SK-N-SH (cell line): ENCODE results near the gene PIAS1. TPM values are rescaled to one million over a fixed set of nuclear protein-coding genes. Genes with fewer than 3 reads are reported as not detected.

Experiments used
- CTCF ChIA-PET: fragments of 300-600, 350-600 bp; formaldehyde crosslinking; extraction: SDS; loops from one replicate; lab custom pipeline; 2021; lab: Yijun Ruan, JAX
- POLR2A ChIA-PET: fragments of 350-600 bp; sonication (Branson Sonifier 250); formaldehyde crosslinking; extraction: SDS; loops from one replicate; lab custom pipeline; 2020; ENCODE audit warnings: antibody characterized with exemption, inconsistent platforms; lab: Yijun Ruan, JAX
- DNase-seq: peaks from one replicate; pipeline ENCODE4 v3.0.0; 2012
- H2AFZ ChIP-seq: fragments of 200-600 bp; sonication (generic); 2 replicates; pipeline ENCODE4 v1.8.1; 2016; ENCODE audit warnings: antibody characterized with exemption, mild to moderate bottlenecking, low read depth
- H3F3A ChIP-seq: fragments of 200-600 bp; sonication (generic); replicated peaks from 2 replicates; pipeline ENCODE3; 2016; ENCODE audit warnings: antibody characterized with exemption, mild to moderate bottlenecking; ENCODE audit not compliant: insufficient read depth
- H3K27ac ChIP-seq, 2 experiments: fragments of 200-500 bp in 1 of 2; fragments of 200-600 bp in 1 of 2; sonication (Bioruptor generic) in 1 of 2; sonication (generic), shearing (Covaris generic) in 1 of 2; 2 replicates each; pipeline versions ENCODE4 v1.5.1 to v1.6.1; 2014 to 2016; ENCODE audit warnings: low read depth in 2 of 2, inconsistent platforms in 1 of 2, low read length in 1 of 2, mild to moderate bottlenecking in 1 of 2, mixed read lengths in 1 of 2
- H3K27me3 ChIP-seq: fragments of 200-600 bp; sonication (generic), shearing (Covaris generic); 2 replicates; pipeline ENCODE4 v1.6.1; 2016; ENCODE audit warnings: mixed run types; ENCODE audit not compliant: insufficient read depth
- H3K36me3 ChIP-seq, 2 experiments: fragments of 200-500 bp in 1 of 2; fragments of 200-600 bp in 1 of 2; sonication (Bioruptor generic) in 1 of 2; sonication (generic) in 1 of 2; replicated peaks in 1 of 2; 2 replicates each; pipeline versions ENCODE3 to v1.5.1; 2014 to 2016; ENCODE audit warnings: low read length in 1 of 2, mild to moderate bottlenecking in 1 of 2; ENCODE audit not compliant: insufficient read depth in 2 of 2, control insufficient read depth in 1 of 2
- H3K4me1 ChIP-seq, 2 experiments: fragments of 200-500 bp in 1 of 2; fragments of 200-600 bp in 1 of 2; sonication (Bioruptor generic) in 1 of 2; sonication (generic), shearing (Covaris generic) in 1 of 2; 2 replicates each; pipeline versions ENCODE4 v1.5.1 to v1.6.1; 2014 to 2016; ENCODE audit warnings: low read depth in 1 of 2, low read length in 1 of 2, mixed run types in 1 of 2; ENCODE audit not compliant: insufficient read depth in 2 of 2, control insufficient read depth in 1 of 2
- H3K4me2 ChIP-seq: fragments of 200-600 bp; sonication (generic), shearing (Covaris generic); 2 replicates; pipeline ENCODE4 v1.6.1; 2017; ENCODE audit warnings: mixed run types
- H3K4me3 ChIP-seq, 2 experiments: fragments of 200-500 bp in 1 of 2; fragments of 200-600 bp in 1 of 2; sonication (Bioruptor generic) in 1 of 2; sonication (generic), shearing (Covaris generic) in 1 of 2; 2 replicates each; pipeline versions ENCODE4 v1.5.1 to v1.8.1; 2014 to 2016; ENCODE audit warnings: low read depth in 2 of 2, inconsistent platforms in 1 of 2, low read length in 1 of 2, mild to moderate bottlenecking in 1 of 2, mixed read lengths in 1 of 2, moderate library complexity in 1 of 2
- H3K79me2 ChIP-seq: fragments of 200-600 bp; sonication (generic); 2 replicates; pipeline ENCODE4 v1.8.1; 2017; ENCODE audit warnings: mild to moderate bottlenecking; ENCODE audit not compliant: insufficient read depth
- H3K9ac ChIP-seq: fragments of 200-600 bp; sonication (generic); 2 replicates; pipeline ENCODE4 v1.6.1; 2017; ENCODE audit warnings: mixed run types
- H3K9me2 ChIP-seq: fragments of 200-600 bp; sonication (generic); 2 replicates; pipeline ENCODE4 v1.6.1; 2017; ENCODE audit warnings: mixed run types
- H3K9me3 ChIP-seq: fragments of 200-600 bp; sonication (generic); 2 replicates; pipeline ENCODE4 v1.6.1; 2017; ENCODE audit warnings: mixed run types, mild to moderate bottlenecking, moderate library complexity
- H4K20me1 ChIP-seq: fragments of 200-600 bp; sonication (generic); 2 replicates; pipeline ENCODE4 v1.6.1; 2017; ENCODE audit warnings: mild to moderate bottlenecking, mixed run types; ENCODE audit not compliant: insufficient read depth
- CHD2 ChIP-seq: fragments of 150-350 bp; IDR thresholded peaks from 2 replicates; pipeline ENCODE4 v1.6.1; 2018; ENCODE audit warnings: low read length; ENCODE audit not compliant: partially characterized antibody
- FOXM1 ChIP-seq: IDR thresholded peaks from 2 replicates; pipeline ENCODE4 v1.4.0; 2012; ENCODE audit warnings: low read depth, mild to moderate bottlenecking
- IRF3 ChIP-seq: fragments of 150-350 bp; IDR thresholded peaks from 2 replicates; pipeline ENCODE4 v1.6.1; 2016; ENCODE audit warnings: mild to moderate bottlenecking, low read depth, low read length
- MAX ChIP-seq: IDR thresholded peaks from 2 replicates; pipeline ENCODE4 v1.4.0; 2012; ENCODE audit warnings: low read depth
- MEF2A ChIP-seq: IDR thresholded peaks from 2 replicates; pipeline ENCODE4 v1.4.0; 2012; ENCODE audit warnings: low read depth, borderline replicate concordance
- NRF1 ChIP-seq: IDR thresholded peaks from 2 replicates; pipeline ENCODE4 v1.6.1; 2012; ENCODE audit warnings: low read depth, mild to moderate bottlenecking, low read length
- POLR2AphosphoS5 ChIP-seq: IDR thresholded peaks from 2 replicates; pipeline ENCODE4 v1.6.1; 2012; ENCODE audit warnings: low read depth, low read length
- RFX5 ChIP-seq: IDR thresholded peaks from 2 replicates; pipeline ENCODE4 v1.6.1; 2012; ENCODE audit warnings: mild to moderate bottlenecking, improper control_type of control experiment, low read length
- RXRA ChIP-seq: IDR thresholded peaks from 2 replicates; pipeline ENCODE4 v1.4.0; 2012; ENCODE audit warnings: low read depth, mild to moderate bottlenecking, borderline replicate concordance
- USF1 ChIP-seq: IDR thresholded peaks from 2 replicates; pipeline ENCODE4 v1.4.0; 2012; ENCODE audit warnings: low read depth, borderline replicate concordance
- USF2 ChIP-seq: fragments of 150-350 bp; IDR thresholded peaks from 2 replicates; pipeline ENCODE4 v1.6.1; 2017; ENCODE audit warnings: antibody characterized with exemption, low read length, low read depth, borderline replicate concordance
- YY1 ChIP-seq: IDR thresholded peaks from 2 replicates; pipeline ENCODE4 v1.4.0; 2012; ENCODE audit warnings: low read depth, mild to moderate bottlenecking
- WGBS: methylation state at CpG from one replicate; pipeline ENCODE4 v1.1.6; 2017; ENCODE audit warnings: low lambda C conversion rate; 5-methylcytosine and 5-hydroxymethylcytosine counted together
- polyA plus RNA-seq, 3 experiments: library from polyadenylated mRNA; depleted of rRNA; stranded (reverse); fragments of >200 nt; gene quantifications; 2 replicates each; pipeline ENCODE4 v1.2.3, GENCODE V29; 2012

Gene PIAS1
- polyA plus RNA-seq, 1 of the 3 experiments (the other 2 are of a cell fraction) = 9.0 TPM

GRCh38 chr15:68129072-68129471, 75.0 kb downstream of the PIAS1 start:
- CTCF ChIA-PET = interaction anchor here (1.1 to 1.2 kb wide), 2 partner anchors 10 to 26 kb away, joined by 3 read pairs; no protein-coding TSS in a partner anchor
- no peaks in the 10 kb centered on the region for H4K20me1 ChIP-seq
- H3K4me2 ChIP-seq = no peak overlapping the region

GRCh38 chr15:68130851-68131250, 76.7 kb downstream of the PIAS1 start:
- Histone ChIP-seq H3K9me3 (no peaks in the 10 kb centered on the region), H2AFZ (no peak overlapping the region), H3K79me2 (peaks cover 26% of the 10 kb centered on the region), H3K9me2 (no peaks in the 10 kb centered on the region; the same call in 1 of the 2 replicates), H3K27me3 (no peaks in the 10 kb centered on the region), H3K4me3 (no peak overlapping the region), H3K36me3 (peaks cover 0 to 5% of the 10 kb centered on the region in 2 experiments), H4K20me1 (no peaks in the 10 kb centered on the region), H3K27ac (no peak overlapping the region), H3K9ac (no peak overlapping the region), H3F3A (peaks cover 4% of the 10 kb centered on the region), H3K4me1 (no peaks in the 10 kb centered on the region), H3K4me2 (no peak overlapping the region)
- ChIA-PET POLR2A (no interaction called here), CTCF (interaction anchor here (1.6 to 1.8 kb wide), 2 partner anchors 77 to 268 kb away, joined by 3 to 7 read pairs; partner anchors contain the start of gene PIAS1)
- DNase-seq = no peak
- no peak for TF ChIP-seq NRF1
- no peak for TF ChIP-seq YY1
- no peak for TF ChIP-seq FOXM1
- no peak for TF ChIP-seq RFX5
- TF ChIP-seq IRF3 = no peak
- no peak for TF ChIP-seq USF2
- TF ChIP-seq RXRA = no peak
- TF ChIP-seq CHD2 = no peak
- no peak for TF ChIP-seq MAX
- no peak for TF ChIP-seq USF1
- WGBS = 99% methylated on average over 3 of the region's 3 CpGs

More at GRCh38 chr15:68129072-68129471, 75.0 kb downstream of the PIAS1 start:
- Histone ChIP-seq H3K4me1 (no peaks in the 10 kb centered on the region), H3F3A (peaks cover 4% of the 10 kb centered on the region), H3K9me3 (no peaks in the 10 kb centered on the region), H3K27ac (no peak overlapping the region), H3K79me2 (peaks cover 31% of the 10 kb centered on the region), H2AFZ (no peak overlapping the region), H3K4me3 (no peak overlapping the region), H3K27me3 (no peaks in the 10 kb centered on the region), H3K36me3 (peaks cover 0 to 5% of the 10 kb centered on the region in 2 experiments), H3K9ac (no peak overlapping the region), H3K9me2 (no peaks in the 10 kb centered on the region; the same call in 1 of the 2 replicates)
- TF ChIP-seq MEF2A = no peak
- no peak for TF ChIP-seq POLR2AphosphoS5
- POLR2A ChIA-PET = no interaction called here
- WGBS = 97% methylated on average over 3 of the region's 3 CpGs
- no peak for DNase-seq
